MV-4-11 (cell line): ENCODE measurements around the gene HSDL1.

ENCODE experiments used
- DNase-seq: peaks from one replicate; lab custom pipeline; 2025; lab: John Stamatoyannopoulos, UW

The HSDL1 gene

GRCh38 chr16:84107921-84108320, 37.1 kb downstream of the HSDL1 start:
- DNase-seq: no peak

DNA sequence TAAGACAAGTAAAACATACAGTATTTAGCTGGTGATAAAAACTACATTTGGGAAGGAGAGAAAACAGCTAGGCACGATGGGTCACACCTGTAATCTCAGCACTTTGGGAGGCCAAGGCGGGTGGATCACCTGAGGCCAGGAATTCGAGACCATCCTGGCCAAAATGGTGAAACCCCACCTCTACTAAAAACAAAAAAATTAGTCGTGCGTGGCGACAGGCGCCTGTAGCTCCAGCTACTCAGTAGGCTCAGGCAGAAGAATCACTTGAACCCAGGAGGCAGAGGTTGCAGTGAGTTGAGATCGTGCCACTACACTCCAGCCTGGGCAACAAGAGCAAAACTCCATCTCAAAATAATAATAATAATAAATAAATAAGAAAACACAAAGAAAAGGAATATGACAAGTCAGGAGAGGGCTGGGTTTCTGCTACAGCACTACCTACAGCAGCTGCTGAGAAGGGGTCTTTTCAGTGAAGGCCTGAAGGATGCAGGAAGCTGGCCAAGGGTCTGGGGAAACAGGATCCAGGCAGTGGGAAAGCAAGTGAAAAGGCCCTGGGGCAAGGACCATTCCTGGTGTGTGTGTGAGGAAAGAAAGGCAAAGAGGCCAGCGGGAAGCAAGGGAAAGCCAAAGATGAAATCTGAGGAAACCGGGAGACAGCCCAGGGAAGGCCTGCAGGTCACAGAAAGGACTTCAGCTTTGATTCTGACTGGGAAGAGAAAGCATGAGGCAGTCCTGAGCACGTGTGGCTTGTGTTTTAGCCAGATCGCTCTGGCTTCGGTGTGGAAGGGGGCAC, 38.8 kb downstream of the HSDL1 start:
- no peak for DNase-seq

DNA sequence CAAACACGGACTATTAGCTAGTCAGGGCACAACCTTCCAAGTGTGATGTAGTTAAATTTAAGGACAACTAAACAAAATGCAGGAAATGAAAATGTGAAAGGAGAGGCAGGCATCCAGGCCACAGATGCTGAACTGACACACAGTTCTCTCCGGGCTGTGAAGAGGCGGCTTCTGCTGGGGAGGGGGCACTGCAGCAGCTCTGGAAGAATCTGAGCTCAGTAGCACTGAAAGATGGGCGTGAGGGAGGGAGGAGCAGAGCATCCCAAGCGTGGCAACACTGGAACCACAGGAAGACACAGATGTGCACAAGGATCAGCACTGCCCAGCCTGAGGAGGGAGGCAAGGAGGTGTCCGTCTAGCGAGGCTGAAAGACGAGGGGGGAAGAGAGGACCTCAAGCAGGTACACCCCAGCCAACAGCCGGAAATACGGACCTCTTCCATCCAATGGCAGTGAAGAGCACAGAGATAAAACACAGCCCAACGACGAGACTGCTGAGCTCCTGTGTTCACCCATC, 39.6 kb downstream of the HSDL1 start:
- no peak for DNase-seq

DNA sequence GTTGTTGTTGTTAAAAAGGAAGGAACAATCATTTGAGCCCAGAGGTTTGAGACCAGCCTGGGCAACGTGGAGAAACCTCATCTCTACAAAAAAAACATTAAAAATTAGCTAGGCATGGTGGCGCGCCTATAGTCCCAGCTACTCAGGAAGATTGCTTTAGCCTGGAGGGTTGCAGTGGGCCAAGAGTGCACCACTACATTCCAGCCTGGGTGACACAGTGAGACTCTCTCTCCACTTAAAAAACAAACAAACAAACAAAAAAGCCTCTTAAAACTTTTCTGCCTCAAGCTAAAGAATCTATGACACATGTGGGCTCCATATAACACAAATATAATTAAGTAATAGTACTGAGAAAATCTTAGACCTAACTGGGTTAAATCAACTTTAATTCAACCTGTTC, 40.7 kb downstream of the HSDL1 start:
- DNase-seq: no peak

DNA sequence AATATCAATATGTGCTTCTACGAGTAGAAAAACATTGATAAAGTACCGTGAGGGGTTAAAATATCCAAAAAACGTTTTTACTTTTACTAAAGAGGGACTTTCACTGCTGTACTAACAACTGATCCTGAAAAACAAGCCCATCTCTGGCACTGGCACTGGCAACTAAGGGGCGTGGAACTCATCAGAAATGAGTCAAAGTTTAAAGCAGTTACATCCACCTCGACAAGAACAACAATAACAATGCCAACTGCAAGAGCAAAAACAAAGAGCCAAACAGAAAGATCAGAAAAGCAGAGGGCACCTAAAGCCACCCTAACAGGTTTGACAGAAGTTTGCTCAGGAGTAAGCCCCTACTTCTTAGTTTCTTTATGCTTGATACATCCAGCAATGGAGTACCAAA, 41.3 kb downstream of the HSDL1 start:
- DNase-seq: no peak

GRCh38 chr16:84098939-84099338, 46.0 kb downstream of the HSDL1 start:
- DNase-seq: no peak

- no peak for DNase-seq
Measured at GRCh38 chr16:84096447-84097005, 48.5 kb downstream of the HSDL1 start.

GRCh38 chr16:84095466-84095865, 49.5 kb downstream of the HSDL1 start:
- DNase-seq: no peak

GRCh38 chr16:84093879-84094270, 51.1 kb downstream of the HSDL1 start:
- no peak for DNase-seq

GRCh38 chr16:84093120-84093878, 51.7 kb downstream of the HSDL1 start:
- no peak for DNase-seq

DNA sequence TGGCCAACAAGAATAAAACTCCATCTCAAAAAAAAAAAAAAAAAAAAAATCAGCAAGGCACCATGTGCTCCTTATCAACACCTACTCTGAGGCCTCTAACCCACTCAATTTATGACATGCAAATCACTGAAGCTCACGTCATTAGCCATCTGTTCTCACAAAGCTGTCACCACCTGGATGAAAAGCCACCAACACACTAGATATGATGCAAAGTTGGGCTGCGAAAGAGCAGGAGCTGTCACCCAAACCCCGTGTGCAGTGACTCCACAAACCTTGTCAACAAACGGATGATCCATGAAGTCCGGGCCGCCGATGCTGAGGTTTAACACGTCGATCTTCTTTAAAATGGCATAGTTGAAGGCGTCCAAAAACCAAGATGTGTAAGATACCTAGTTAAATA, 53.5 kb downstream of the HSDL1 start:
- DNase-seq: no peak

GRCh38 chr16:84090211-84090610, 54.8 kb downstream of the HSDL1 start:
- DNase-seq: no peak

- peak; percentile 14 for DNase-seq
Measured at GRCh38 chr16:84088695-84089395, 56.1 kb downstream of the HSDL1 start.

DNA sequence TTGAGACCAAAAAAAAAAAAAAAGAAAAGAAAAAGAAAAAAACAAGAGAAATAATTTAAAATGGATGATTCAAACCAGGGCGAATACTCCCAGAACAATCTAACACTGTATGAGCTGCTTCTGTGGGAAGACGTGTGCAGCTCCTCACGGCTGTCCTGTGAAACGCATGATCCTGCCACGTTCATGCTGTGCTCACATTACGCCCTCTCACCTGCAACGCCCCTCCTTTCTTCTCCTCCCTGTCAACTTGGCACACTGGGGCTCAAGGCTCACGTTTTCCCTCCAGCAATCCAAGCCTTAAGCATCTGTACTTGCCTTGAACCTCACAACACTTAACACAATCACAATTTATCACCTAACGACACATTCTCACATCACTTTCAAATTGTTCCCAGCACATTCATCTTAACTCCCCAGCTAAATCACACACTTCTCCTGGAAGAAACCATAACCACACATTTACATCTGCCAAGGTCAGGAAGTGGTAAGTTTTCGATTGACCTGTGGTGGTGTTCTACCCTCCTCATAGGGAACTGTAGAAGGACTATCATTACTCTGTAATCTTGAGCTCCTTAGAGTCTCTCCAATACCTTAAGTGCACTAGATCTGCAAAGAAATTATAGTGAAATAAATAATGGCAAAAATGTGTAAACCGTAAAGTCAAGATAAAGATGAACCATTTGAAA, 57.4 kb downstream of the HSDL1 start:
- DNase-seq: peak; percentile 78

GRCh38 chr16:84087001-84087400, 58.0 kb downstream of the HSDL1 start:
- DNase-seq: no peak

GRCh38 chr16:84086341-84086740, 58.6 kb downstream of the HSDL1 start:
- no peak for DNase-seq

DNA sequence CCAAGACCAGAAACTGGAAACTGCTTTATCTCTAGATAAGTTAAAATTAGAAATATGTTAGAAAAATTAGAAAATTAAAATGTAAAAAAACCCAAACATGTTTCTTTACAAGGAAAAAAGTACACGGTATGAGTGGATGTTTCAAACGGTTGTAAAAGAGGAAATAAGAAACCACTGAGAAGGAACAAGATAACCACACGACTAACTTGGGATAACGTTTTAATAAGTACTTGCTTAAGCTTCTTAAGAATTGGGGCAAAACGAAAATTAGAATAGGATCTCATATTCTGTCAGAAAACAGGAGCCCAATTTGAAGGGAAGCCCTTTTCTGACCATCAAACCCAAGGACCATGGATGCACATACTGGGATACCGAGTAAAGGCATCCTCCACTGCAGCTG, 59.2 kb downstream of the HSDL1 start:
- DNase-seq: peak; percentile 87

DNA sequence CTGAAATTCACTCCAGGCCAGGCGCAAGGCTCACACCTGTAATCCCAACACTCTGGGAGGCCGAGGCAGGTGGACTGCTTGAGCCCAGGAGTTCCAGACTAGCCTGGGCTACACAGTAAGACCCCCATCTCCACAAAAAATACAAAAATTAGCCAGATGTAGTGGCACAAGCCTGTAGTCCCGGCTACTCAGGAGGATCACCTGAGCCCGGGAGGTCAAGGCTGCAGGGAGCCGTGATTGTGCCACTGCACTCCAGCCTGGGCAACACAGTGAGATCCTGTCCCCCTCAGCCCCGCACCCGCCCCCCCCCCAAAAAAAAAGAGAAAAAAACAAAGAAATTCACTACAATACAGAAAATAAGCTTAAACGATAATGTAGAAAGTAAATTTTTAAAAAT, 59.7 kb downstream of the HSDL1 start:
- no peak for DNase-seq

DNA sequence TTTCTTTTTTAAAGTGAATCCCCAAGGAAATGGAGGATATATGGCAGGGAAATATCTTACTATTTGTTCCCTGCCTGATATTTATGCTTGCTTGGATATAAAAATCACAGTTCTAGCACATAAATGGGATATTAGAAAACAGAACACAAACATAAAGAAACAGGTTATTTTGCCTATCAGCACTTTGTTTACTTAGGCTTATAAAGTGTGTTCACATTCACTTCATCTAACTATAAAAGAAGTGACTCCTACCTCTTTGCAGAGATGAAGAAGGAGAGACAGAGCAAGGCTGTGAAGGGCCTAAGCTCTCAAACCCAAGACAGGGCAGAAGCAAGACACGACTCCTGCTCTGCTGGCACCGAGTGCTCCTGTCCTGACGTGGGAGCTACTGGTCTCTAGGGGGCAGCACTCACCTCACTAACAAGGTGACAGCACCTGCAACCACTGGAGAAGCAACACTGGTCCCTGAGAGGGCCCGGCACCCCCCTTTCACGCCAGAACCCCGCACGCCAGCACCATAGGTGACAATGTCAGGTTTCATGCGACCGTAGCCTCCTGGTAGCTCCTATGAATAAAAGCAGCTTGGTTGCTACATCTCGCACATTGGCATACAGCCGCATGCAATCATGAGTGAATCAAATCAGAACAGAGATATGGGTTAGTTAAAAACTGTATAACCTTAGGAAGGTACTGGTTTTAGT, 60.3 kb downstream of the HSDL1 start:
- DNase-seq: no peak

- DNase-seq: peak; percentile 75
Measured at GRCh38 chr16:84082835-84083569, 62.0 kb downstream of the HSDL1 start.
